ENCODE data around the gene GABPB1.
"Not testable (repeated sequence)": the region's sequence is repeated elsewhere in the genome, so short reads cannot be mapped to it uniquely, and the experiment has no call there.

GABPB1 gene

GRCh38 chr15:50377867-50378751 lies 23.1 kb upstream of the GABPB1 start:
- H3K9me3 ChIP-seq (ENCODE audit: insufficient read depth, low read length, severe bottlenecking), result no peaks in the 10 kb centered on the region
- no peaks in the 10 kb centered on the region for H4K20me1 ChIP-seq (ENCODE audit: insufficient read depth, low read length)
- no peaks in the 10 kb centered on the region for H3K4me1 ChIP-seq (ENCODE audit: insufficient read depth, low read length)
- no peak overlapping the region for H3K4me3 ChIP-seq (ENCODE audit: low read depth in 1 of 2, low read length in 2 of 2)
- no peak overlapping the region for H3K4me2 ChIP-seq (ENCODE audit: insufficient read depth, low read length)
- H3K79me2 ChIP-seq (ENCODE audit: insufficient read depth, low read length), result no peaks in the 10 kb centered on the region
- H3K9ac ChIP-seq (ENCODE audit: low read depth, low read length), result no peak overlapping the region
- ATAC-seq (ENCODE audit: insufficient read depth, low read depth) (no peak), DNase-seq (no peak)
- H3K27ac ChIP-seq (ENCODE audit: low read length), result no peak overlapping the region
- no peaks in the 10 kb centered on the region for H3K36me3 ChIP-seq (ENCODE audit: insufficient read depth, low read length)
- no peak overlapping the region for H2AFZ ChIP-seq (ENCODE audit: low read depth, low read length)
- no peaks in the 10 kb centered on the region for H3K27me3 ChIP-seq (ENCODE audit: insufficient read depth, low read length, poor library complexity)
- TF ChIP-seq EZH2 (IDR thresholded peaks at IDR 0.05; ENCODE audit: borderline replicate concordance, low read depth, low read length, severe bottlenecking), result no peak
- no peak for TF ChIP-seq CTCF (IDR thresholded peaks at IDR 0.05; ENCODE audit: borderline replicate concordance, extremely low read depth, low read length, poor library complexity, severe bottlenecking)

- H3K4me3 ChIP-seq (ENCODE audit: low read depth in 1 of 2, low read length in 2 of 2); H3K4me2 ChIP-seq (ENCODE audit: insufficient read depth, low read length); DNase-seq; H2AFZ ChIP-seq (ENCODE audit: low read depth, low read length); H3K36me3 ChIP-seq (ENCODE audit: insufficient read depth, low read length); H3K9me3 ChIP-seq (ENCODE audit: insufficient read depth, low read length, severe bottlenecking); H3K27ac ChIP-seq (ENCODE audit: low read length); H3K27me3 ChIP-seq (ENCODE audit: insufficient read depth, low read length, poor library complexity); H4K20me1 ChIP-seq (ENCODE audit: insufficient read depth, low read length); H3K4me1 ChIP-seq (ENCODE audit: insufficient read depth, low read length); H3K9ac ChIP-seq (ENCODE audit: low read depth, low read length); ATAC-seq (ENCODE audit: insufficient read depth, low read depth); H3K79me2 ChIP-seq (ENCODE audit: insufficient read depth, low read length): not testable (repeated sequence)
These were observed 14.6 kb upstream of the GABPB1 start for GRCh38 chr15:50369564-50369963.

- Histone ChIP-seq H3K27me3 (ENCODE audit: insufficient read depth, low read length, poor library complexity) (no peaks in the 10 kb centered on the region), H3K4me2 (ENCODE audit: insufficient read depth, low read length) (no peak overlapping the region), H3K4me3 (ENCODE audit: low read depth in 1 of 2, low read length in 2 of 2) (no peak overlapping the region), H3K4me1 (ENCODE audit: insufficient read depth, low read length) (no peaks in the 10 kb centered on the region), H2AFZ (ENCODE audit: low read depth, low read length) (no peak overlapping the region), H3K9ac (ENCODE audit: low read depth, low read length) (no peak overlapping the region), H3K79me2 (ENCODE audit: insufficient read depth, low read length) (peaks cover 8% of the 10 kb centered on the region; the same call in 1 of the 2 replicates), H3K27ac (ENCODE audit: low read length) (no peak overlapping the region), H3K36me3 (ENCODE audit: insufficient read depth, low read length) (peaks cover 23% of the 10 kb centered on the region), H3K9me3 (ENCODE audit: insufficient read depth, low read length, severe bottlenecking) (no peaks in the 10 kb centered on the region), H4K20me1 (ENCODE audit: insufficient read depth, low read length) (no peaks in the 10 kb centered on the region)
- no peak for ATAC-seq (ENCODE audit: insufficient read depth, low read depth)
- TF ChIP-seq CTCF (IDR thresholded peaks at IDR 0.05; ENCODE audit: borderline replicate concordance, extremely low read depth, low read length, poor library complexity, severe bottlenecking), result no peak
- DNase-seq, result no peak
These were observed 11.0 kb upstream of the GABPB1 start for GRCh38 chr15:50365971-50366370.

GRCh38 chr15:50365570-50365969 lies 10.6 kb upstream of the GABPB1 start:
- Histone ChIP-seq H3K9me3 (ENCODE audit: insufficient read depth, low read length, severe bottlenecking) (no peaks in the 10 kb centered on the region), H4K20me1 (ENCODE audit: insufficient read depth, low read length) (no peaks in the 10 kb centered on the region), H3K79me2 (ENCODE audit: insufficient read depth, low read length) (peaks cover 8% of the 10 kb centered on the region; the same call in 1 of the 2 replicates), H3K36me3 (ENCODE audit: insufficient read depth, low read length) (peaks cover 26% of the 10 kb centered on the region), H3K4me1 (ENCODE audit: insufficient read depth, low read length) (no peaks in the 10 kb centered on the region), H3K9ac (ENCODE audit: low read depth, low read length) (no peak overlapping the region), H2AFZ (ENCODE audit: low read depth, low read length) (no peak overlapping the region), H3K4me3 (ENCODE audit: low read depth in 1 of 2, low read length in 2 of 2) (no peak overlapping the region), H3K4me2 (ENCODE audit: insufficient read depth, low read length) (no peak overlapping the region), H3K27ac (ENCODE audit: low read length) (no peak overlapping the region), H3K27me3 (ENCODE audit: insufficient read depth, low read length, poor library complexity) (no peaks in the 10 kb centered on the region)
- no peak for TF ChIP-seq CTCF (IDR thresholded peaks at IDR 0.05; ENCODE audit: borderline replicate concordance, extremely low read depth, low read length, poor library complexity, severe bottlenecking)
- TF ChIP-seq EZH2 (IDR thresholded peaks at IDR 0.05; ENCODE audit: borderline replicate concordance, low read depth, low read length, severe bottlenecking), result no peak
- DNase-seq, result no peak
- no peak for ATAC-seq (ENCODE audit: insufficient read depth, low read depth)
